ENCODE measurements around the gene MBD5.

DNA sequence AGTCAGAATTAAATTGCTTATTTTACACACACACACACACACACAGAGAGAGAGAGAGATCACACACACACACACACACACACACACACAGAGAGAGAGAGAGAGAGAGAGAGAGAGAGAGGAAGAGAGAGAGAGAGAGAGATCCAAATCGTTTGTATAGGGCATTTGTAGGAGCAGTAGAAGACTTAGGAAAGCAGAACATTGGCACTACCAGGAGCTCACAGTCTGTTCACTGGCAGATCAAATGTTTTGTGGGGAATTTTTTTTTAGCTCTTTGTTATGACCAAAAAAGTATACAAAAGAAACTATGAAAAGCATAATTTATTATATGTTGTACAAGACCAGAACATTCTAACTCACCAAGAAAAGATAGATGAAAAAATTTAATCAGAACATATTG, 81.8 kb downstream of the MBD5 start:
- TF ChIP-seq, protein P1, sequence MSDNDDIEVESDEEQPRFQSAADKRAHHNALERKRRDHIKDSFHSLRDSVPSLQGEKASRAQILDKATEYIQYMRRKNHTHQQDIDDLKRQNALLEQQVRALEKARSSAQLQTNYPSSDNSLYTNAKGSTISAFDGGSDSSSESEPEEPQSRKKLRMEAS (IDR thresholded peaks at IDR 0.05): no peak
- TF ChIP-seq EP300 (IDR thresholded peaks at IDR 0.05; ENCODE audit: borderline replicate concordance) (no peak), RAD21 (IDR thresholded peaks at IDR 0.05; ENCODE audit: low read depth) (no peak), EGR1 (IDR thresholded peaks at IDR 0.05) (no peak), TCF12 (IDR thresholded peaks at IDR 0.05; ENCODE audit: low read depth) (no peak)
- TF ChIP-seq, protein P2, sequence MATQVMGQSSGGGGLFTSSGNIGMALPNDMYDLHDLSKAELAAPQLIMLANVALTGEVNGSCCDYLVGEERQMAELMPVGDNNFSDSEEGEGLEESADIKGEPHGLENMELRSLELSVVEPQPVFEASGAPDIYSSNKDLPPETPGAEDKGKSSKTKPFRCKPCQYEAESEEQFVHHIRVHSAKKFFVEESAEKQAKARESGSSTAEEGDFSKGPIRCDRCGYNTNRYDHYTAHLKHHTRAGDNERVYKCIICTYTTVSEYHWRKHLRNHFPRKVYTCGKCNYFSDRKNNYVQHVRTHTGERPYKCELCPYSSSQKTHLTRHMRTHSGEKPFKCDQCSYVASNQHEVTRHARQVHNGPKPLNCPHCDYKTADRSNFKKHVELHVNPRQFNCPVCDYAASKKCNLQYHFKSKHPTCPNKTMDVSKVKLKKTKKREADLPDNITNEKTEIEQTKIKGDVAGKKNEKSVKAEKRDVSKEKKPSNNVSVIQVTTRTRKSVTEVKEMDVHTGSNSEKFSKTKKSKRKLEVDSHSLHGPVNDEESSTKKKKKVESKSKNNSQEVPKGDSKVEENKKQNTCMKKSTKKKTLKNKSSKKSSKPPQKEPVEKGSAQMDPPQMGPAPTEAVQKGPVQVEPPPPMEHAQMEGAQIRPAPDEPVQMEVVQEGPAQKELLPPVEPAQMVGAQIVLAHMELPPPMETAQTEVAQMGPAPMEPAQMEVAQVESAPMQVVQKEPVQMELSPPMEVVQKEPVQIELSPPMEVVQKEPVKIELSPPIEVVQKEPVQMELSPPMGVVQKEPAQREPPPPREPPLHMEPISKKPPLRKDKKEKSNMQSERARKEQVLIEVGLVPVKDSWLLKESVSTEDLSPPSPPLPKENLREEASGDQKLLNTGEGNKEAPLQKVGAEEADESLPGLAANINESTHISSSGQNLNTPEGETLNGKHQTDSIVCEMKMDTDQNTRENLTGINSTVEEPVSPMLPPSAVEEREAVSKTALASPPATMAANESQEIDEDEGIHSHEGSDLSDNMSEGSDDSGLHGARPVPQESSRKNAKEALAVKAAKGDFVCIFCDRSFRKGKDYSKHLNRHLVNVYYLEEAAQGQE (IDR thresholded peaks at IDR 0.05; ENCODE audit: low read depth): no peak
